Measurements from ENCODE around the gene PYURF.

DNA sequence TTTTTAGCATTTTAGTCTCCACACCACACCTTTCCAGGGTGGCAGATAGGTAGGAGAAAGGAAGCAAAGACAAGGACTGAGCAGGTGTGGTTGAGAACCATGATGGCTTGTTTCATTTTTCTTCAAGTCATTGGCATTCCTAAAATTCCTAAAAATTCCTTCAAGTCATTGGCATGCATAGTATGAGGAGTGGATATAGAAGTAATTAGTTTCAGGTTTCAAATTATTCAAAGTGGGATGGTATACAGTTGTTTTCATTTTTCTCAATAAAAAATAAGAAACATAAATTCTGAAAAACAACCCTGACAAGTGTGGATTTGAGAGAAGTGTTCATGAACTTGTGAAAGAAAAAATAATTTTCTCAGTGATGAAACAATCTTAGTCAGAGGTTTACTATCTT is 46.4 kb upstream of the PYURF start:
- TF ChIP-seq POLR2A (IDR thresholded peaks at IDR 0.05; ENCODE audit: low read depth, low read length) (no peak), POLR2AphosphoS5 (IDR thresholded peaks at IDR 0.05; ENCODE audit: low read depth, low read length) (no peak)
